MCF 10A (cell line): ENCODE measurements around the gene CCDC13. TPM values are rescaled to one million over a fixed set of nuclear protein-coding genes. Genes with fewer than 3 reads are reported as not detected.

ENCODE experiments used
- BruUV-seq: library from RNA; stranded (reverse); fragments of 400-500 nt; replicated peaks from 2 replicates; lab custom pipeline; 2021; lab: Mats Ljungman, UMichigan
- CTCF ChIA-PET: fragments of 300-600 bp; sonication (Branson Sonifier 250); formaldehyde crosslinking; extraction: SDS; loops from one replicate; lab custom pipeline; 2021; ENCODE audit warnings: antibody characterized with exemption, inconsistent platforms; lab: Yijun Ruan, JAX
- POLR2A ChIA-PET: fragments of 300-600, 350-650 bp; sonication (Branson Sonifier 250); formaldehyde crosslinking; extraction: SDS; loops from one replicate; lab custom pipeline; 2020; ENCODE audit warnings: antibody characterized with exemption, inconsistent platforms; lab: Yijun Ruan, JAX
- DNase-seq: peaks from one replicate; pipeline ENCODE4 v3.0.0-alpha.2; 2018; ENCODE audit not compliant: unreplicated experiment
- H3K27ac Mint-ChIP-seq: one replicate; pipeline ENCODE4 v1.8.0; 2022; ENCODE audit warnings: mild to moderate bottlenecking, low read depth, mixed read lengths; ENCODE audit not compliant: unreplicated experiment
- H3K27me3 Mint-ChIP-seq: one replicate; pipeline ENCODE4 v1.8.0; 2022; ENCODE audit warnings: mixed read lengths; ENCODE audit not compliant: insufficient read depth, unreplicated experiment
- H3K36me3 Mint-ChIP-seq: one replicate; pipeline ENCODE4 v1.8.0; 2022; ENCODE audit warnings: mild to moderate bottlenecking, moderate library complexity, mixed read lengths; ENCODE audit not compliant: insufficient read depth, unreplicated experiment
- H3K4me1 Mint-ChIP-seq: one replicate; pipeline ENCODE4 v1.8.0; 2022; ENCODE audit warnings: mixed read lengths; ENCODE audit not compliant: insufficient read depth, unreplicated experiment
- H3K4me3 Mint-ChIP-seq: one replicate; pipeline ENCODE4 v1.8.0; 2022; ENCODE audit warnings: mild to moderate bottlenecking, moderate library complexity, mixed read lengths; ENCODE audit not compliant: unreplicated experiment
- H3K9me3 Mint-ChIP-seq: one replicate; pipeline ENCODE4 v1.8.0; 2022; ENCODE audit warnings: mixed read lengths; ENCODE audit not compliant: unreplicated experiment
- intact Hi-C: fragments of 100-400 bp; cut with micrococcal nuclease; formaldehyde crosslinking; loops from 2 replicates; pipeline ENCODE4 v1.14.1; 2022
- total RNA-seq: library from RNA; stranded (reverse); gene quantifications from 2 replicates; pipeline ENCODE4 v1.2.3, GENCODE V29; 2022
- TF ChIP-seq, protein P1 (sequence below): fragments of 200-600 bp; IDR thresholded peaks from one replicate; pipeline ENCODE4 v1.8.0; 2022; ENCODE audit warnings: antibody characterized with exemption, mild to moderate bottlenecking; ENCODE audit not compliant: unreplicated experiment

CCDC13 gene
- total RNA-seq, 1 experiment from 2014 or later = 1.1 TPM

DNA sequence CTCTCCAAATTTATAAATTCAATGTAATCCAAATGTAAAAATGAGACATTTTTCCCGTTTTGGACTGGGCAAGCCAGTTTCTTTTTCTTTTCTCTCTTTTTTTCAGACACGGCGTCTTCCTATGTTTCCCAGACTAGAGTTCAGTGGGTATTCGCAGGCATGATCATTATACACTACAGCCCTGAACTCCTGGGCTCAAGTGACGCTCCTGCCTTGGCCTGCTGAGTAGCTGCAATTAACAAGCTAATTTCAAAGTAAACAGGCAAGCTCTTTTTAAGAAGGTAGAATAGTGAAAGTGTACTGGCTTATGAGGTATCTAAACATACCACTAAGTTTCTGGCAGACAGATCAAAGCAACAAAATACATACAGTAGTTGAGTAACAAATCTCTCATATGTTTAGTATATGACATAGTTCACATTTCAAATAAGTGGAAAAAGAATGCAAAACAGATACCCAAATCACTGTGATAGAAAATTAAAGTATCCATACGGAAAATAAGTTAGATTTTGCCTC, 17.7 kb upstream of the CCDC13 start:
- H3K4me1 Mint-ChIP-seq = peaks cover 6% of the 10 kb centered on the region
- ChIA-PET POLR2A (interaction anchor here (0.6 to 1.1 kb wide), 3 partner anchors 12 to 91 kb away, joined by 3 to 6 read pairs (median 3); no protein-coding TSS in a partner anchor), CTCF (no interaction called here)
- H3K27me3 Mint-ChIP-seq = no peaks in the 10 kb centered on the region
- DNase-seq = no peak
- peak overlapping the region; percentile 40 for H3K27ac Mint-ChIP-seq
- peaks cover 76% of the 10 kb centered on the region for H3K36me3 Mint-ChIP-seq
- H3K4me3 Mint-ChIP-seq = no peak overlapping the region
- H3K9me3 Mint-ChIP-seq = no peaks in the 10 kb centered on the region
- intact Hi-C loops = no loop called here
- TF ChIP-seq, protein P1, sequence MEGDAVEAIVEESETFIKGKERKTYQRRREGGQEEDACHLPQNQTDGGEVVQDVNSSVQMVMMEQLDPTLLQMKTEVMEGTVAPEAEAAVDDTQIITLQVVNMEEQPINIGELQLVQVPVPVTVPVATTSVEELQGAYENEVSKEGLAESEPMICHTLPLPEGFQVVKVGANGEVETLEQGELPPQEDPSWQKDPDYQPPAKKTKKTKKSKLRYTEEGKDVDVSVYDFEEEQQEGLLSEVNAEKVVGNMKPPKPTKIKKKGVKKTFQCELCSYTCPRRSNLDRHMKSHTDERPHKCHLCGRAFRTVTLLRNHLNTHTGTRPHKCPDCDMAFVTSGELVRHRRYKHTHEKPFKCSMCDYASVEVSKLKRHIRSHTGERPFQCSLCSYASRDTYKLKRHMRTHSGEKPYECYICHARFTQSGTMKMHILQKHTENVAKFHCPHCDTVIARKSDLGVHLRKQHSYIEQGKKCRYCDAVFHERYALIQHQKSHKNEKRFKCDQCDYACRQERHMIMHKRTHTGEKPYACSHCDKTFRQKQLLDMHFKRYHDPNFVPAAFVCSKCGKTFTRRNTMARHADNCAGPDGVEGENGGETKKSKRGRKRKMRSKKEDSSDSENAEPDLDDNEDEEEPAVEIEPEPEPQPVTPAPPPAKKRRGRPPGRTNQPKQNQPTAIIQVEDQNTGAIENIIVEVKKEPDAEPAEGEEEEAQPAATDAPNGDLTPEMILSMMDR = no peak
- BruUV-seq = no TSS peak

DNA sequence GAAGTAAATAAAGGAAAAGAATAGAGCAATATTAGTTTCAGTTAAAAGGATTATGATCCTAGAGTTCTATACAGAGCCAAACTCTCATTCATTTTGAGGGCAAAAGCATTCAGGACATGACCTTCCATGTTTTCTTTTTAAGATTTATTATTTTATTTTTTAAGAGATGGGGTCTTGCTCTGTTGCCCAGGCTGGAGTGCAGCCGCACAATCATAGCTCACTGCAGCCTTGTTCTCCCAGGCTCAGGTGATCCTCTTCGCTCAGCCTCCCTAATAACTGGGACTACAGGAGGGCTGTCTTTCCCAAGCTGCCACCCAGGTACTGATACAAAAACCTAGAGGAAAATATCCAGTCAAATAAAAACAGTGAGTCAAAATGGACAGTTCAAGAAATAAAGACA, 13.6 kb upstream of the CCDC13 start:
- intact Hi-C loops = no loop called here
- Mint-ChIP-seq H3K9me3 (no peaks in the 10 kb centered on the region), H3K27ac (peak overlapping the region; percentile 66), H3K4me1 (peaks cover 21% of the 10 kb centered on the region), H3K4me3 (no peak overlapping the region), H3K27me3 (no peaks in the 10 kb centered on the region), H3K36me3 (peaks cover 83% of the 10 kb centered on the region)
- no TSS peak for BruUV-seq
- no peak for DNase-seq
- POLR2A ChIA-PET = interaction anchor here (0.9 to 4.7 kb wide), 4 partner anchors 8 to 103 kb away, joined by 3 to 30 read pairs (median 7); partner anchors contain the start of gene HIGD1A
- TF ChIP-seq, protein P1 = no peak
- CTCF ChIA-PET = interaction anchor here (0.6 to 1.5 kb wide), 5 partner anchors 17 to 253 kb away, joined by 3 to 5 read pairs (median 3); no protein-coding TSS in a partner anchor

DNA sequence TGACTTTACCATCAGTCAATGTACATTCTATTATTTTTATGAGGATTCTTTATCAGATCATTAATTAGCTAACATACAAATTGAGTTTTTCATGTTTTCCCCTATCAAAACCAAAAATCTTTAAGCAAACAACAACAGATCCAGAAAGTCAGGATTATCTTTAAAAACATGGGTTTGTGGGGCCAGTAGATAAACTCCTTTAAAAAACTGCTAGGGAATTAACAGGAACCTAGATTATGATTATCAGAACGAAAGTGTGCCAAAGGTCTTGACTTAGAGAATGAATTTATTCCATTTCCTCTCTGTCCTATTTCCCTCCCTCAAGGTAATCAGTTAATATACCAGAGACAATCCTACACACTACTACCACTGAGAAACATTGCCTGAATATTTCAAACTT, 13.2 kb upstream of the CCDC13 start:
- Mint-ChIP-seq H3K27me3 (no peaks in the 10 kb centered on the region), H3K4me3 (no peak overlapping the region), H3K27ac (no peak overlapping the region), H3K36me3 (peaks cover 83% of the 10 kb centered on the region), H3K4me1 (peaks cover 22% of the 10 kb centered on the region), H3K9me3 (no peaks in the 10 kb centered on the region)
- DNase-seq = no peak
- TF ChIP-seq, protein P1 = no peak
- intact Hi-C loops = no loop called here
- BruUV-seq = no TSS peak
- ChIA-PET CTCF (interaction anchor here (0.6 to 1.2 kb wide), 5 partner anchors 17 to 252 kb away, joined by 3 to 5 read pairs (median 3); no protein-coding TSS in a partner anchor), POLR2A (interaction anchor here (1.2 to 4.7 kb wide), 3 partner anchors 8 to 18 kb away, joined by 5 to 30 read pairs (median 11); partner anchors contain the start of gene HIGD1A)

DNA sequence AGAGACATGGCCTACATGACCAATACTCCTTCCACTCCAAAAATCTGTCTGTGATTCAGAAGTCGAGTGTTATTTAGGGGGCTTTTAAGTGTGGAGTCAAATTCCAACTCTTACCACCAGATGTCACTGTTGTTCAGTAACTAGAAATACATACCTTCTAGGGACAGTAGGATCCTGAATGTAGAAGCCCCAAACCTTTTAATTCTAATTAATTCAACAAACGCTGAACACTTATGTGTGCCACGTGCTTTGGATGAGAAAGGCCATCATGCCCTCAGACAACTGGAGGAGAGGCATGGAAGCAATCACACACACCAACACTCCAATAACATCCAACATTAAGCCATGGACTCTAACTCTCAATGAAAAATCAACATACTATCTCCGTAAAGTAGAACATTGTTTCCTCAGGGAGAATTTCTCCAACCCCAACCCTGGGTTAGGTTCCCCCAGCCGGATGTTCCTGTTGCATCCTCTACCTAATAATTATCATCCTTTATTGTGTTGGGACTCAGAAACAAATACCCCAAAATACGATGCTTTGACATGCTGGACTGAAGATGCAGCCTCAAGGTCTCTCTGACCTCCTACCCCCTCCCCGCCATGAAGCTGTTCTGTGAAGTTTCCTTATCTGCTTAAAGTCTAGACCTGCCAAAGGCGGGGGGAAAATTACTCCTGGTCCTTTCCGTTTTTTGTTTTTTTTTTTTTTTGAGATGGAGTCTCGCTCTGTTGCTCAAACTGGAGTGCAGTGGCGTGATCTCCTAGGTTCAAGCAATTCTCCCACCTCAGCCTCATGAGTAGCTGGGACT, 8.0 kb upstream of the CCDC13 start:
- Mint-ChIP-seq H3K27ac (peak overlapping the region; percentile 97), H3K36me3 (peaks cover 55% of the 10 kb centered on the region), H3K4me3 (no peak overlapping the region), H3K4me1 (peaks cover 42% of the 10 kb centered on the region), H3K27me3 (no peaks in the 10 kb centered on the region), H3K9me3 (no peaks in the 10 kb centered on the region)
- no TSS peak for BruUV-seq
- intact Hi-C loops = loop anchor here (1.0 to 2.0 kb wide), 3 partner anchors 50 to 100 kb away; no protein-coding TSS in a partner anchor
- ChIA-PET POLR2A (interaction anchor here (0.7 to 3.6 kb wide), 9 partner anchors 11 to 838 kb away, joined by 3 to 51 read pairs (median 5); partner anchors contain the start of gene HIGD1A), CTCF (interaction anchor here (0.6 to 5.8 kb wide), 23 partner anchors 14 to 455 kb away, joined by 3 to 57 read pairs (median 4); partner anchors contain the start of gene NKTR)
- TF ChIP-seq, protein P1 = peak; percentile 72
- peak; percentile 72 for DNase-seq
